Astrocyte (in vitro differentiated cells and primary cell): ENCODE measurements around the gene L1CAM.

Source experiments
- CTCF ChIP-seq: IDR thresholded peaks from 2 replicates; pipeline ENCODE4 v1.5.1; 2011; ENCODE audit warnings: low read depth, mild to moderate bottlenecking, inconsistent platforms, low read length, moderate library complexity; ENCODE audit not compliant: insufficient read depth
- EZH2 ChIP-seq: IDR thresholded peaks from 2 replicates; pipeline ENCODE4 v1.6.1; 2012; ENCODE audit warnings: mild to moderate bottlenecking, low read length, inconsistent platforms; ENCODE audit not compliant: insufficient read depth

GRCh38 chrX:153827903-153828302 is 58.1 kb downstream of the L1CAM start:
- TF ChIP-seq CTCF (no peak), EZH2 (no peak)
